Measurements from ENCODE around the gene EIF2D.
"Not testable (repeated sequence)": the region's sequence is repeated elsewhere in the genome, so short reads cannot be mapped to it uniquely, and the experiment has no call there.

GRCh38 chr1:206642074-206642473 lies 29.8 kb upstream of the EIF2D start:
- TF ChIP-seq HDGF (IDR thresholded peaks at IDR 0.05); NR3C1 (CRISPR knock-in tag; IDR thresholded peaks at IDR 0.05); CTCF (IDR thresholded peaks at IDR 0.05 in 2 of 3, conservative IDR thresholded peaks at IDR 0.05 in 1 of 3; ENCODE audit: insufficient read depth in 2 of 3, low read depth in 1 of 3, low read length in 3 of 3): not testable (repeated sequence)
